ENCODE measurements around the gene DISC1.

- TF ChIP-seq CTCF (IDR thresholded peaks at IDR 0.05; ENCODE audit: poor library complexity, severe bottlenecking) (no peak), TAF1 (IDR thresholded peaks at IDR 0.05; ENCODE audit: low read depth) (no peak), EZH2 (IDR thresholded peaks at IDR 0.05; ENCODE audit: borderline replicate concordance, insufficient read depth, low read length, poor library complexity, severe bottlenecking) (no peak), EP300 (conservative IDR thresholded peaks at IDR 0.05; ENCODE audit: poor library complexity, severe bottlenecking) (no peak), POLR2AphosphoS5 (IDR thresholded peaks at IDR 0.05) (no peak), MXI1 (conservative IDR thresholded peaks at IDR 0.05; ENCODE audit: poor library complexity, severe bottlenecking) (no peak), RAD21 (conservative IDR thresholded peaks at IDR 0.05) (no peak), SMC3 (conservative IDR thresholded peaks at IDR 0.05; ENCODE audit: poor library complexity) (no peak)
Observed at GRCh38 chr1:231676487-231676886, 49.9 kb downstream of the DISC1 start.

Measured in neural cell (in vitro differentiated cells).